Measurements from ENCODE around the gene GDA. TPM values are rescaled to one million over a fixed set of nuclear protein-coding genes. Genes with fewer than 3 reads are reported as not detected.

Gene GDA
- total RNA-seq, 1 experiment from 2014 or later: 3.6 TPM

GRCh38 chr9:72187121-72187695, 38.0 kb downstream of the GDA start:
- Histone ChIP-seq H3K9me3 (ENCODE audit: control insufficient read depth, low read depth, low read length) (peaks cover 8% of the 10 kb centered on the region), H3K56ac (ENCODE audit: insufficient read length, low read depth, low read length) (no peak overlapping the region), H2BK5ac (ENCODE audit: insufficient read length, low read length) (no peak overlapping the region), H4K5ac (ENCODE audit: insufficient read length, low read depth, low read length) (no peak overlapping the region), H3K9ac (ENCODE audit: extremely low read depth, insufficient read length, low read length) (no peak overlapping the region), H2AK5ac (ENCODE audit: insufficient read length, low read length) (no peak overlapping the region), H3K27me3 (ENCODE audit: insufficient read depth, low read length) (no peaks in the 10 kb centered on the region), H3K14ac (ENCODE audit: insufficient read depth, low read length) (no peak overlapping the region), H2AFZ (ENCODE audit: low read length) (no peak overlapping the region), H3K4me2 (ENCODE audit: insufficient read depth, insufficient read length, low read length) (no peak overlapping the region), H4K91ac (ENCODE audit: insufficient read length, low read depth, low read length) (no peak overlapping the region), H2BK15ac (ENCODE audit: low read depth, low read length) (no peak overlapping the region), H3K4me1 (ENCODE audit: insufficient read depth, low read length) (no peaks in the 10 kb centered on the region), H4K20me1 (ENCODE audit: control insufficient read depth, insufficient read depth, insufficient read length) (no peaks in the 10 kb centered on the region), H3K23me2 (ENCODE audit: insufficient read length, low read depth, low read length, poor library complexity, severe bottlenecking) (no peaks in the 10 kb centered on the region), H2BK20ac (ENCODE audit: low read depth, low read length, poor library complexity, severe bottlenecking) (no peak overlapping the region), H3K79me2 (ENCODE audit: insufficient read depth, low read length) (no peaks in the 10 kb centered on the region), H3K18ac (ENCODE audit: insufficient read length, low read depth, low read length) (no peak overlapping the region), H3K27ac (ENCODE audit: insufficient read length, low read depth, low read length) (no peak overlapping the region), H3K23ac (ENCODE audit: insufficient read length, low read depth, low read length) (no peak overlapping the region), H3K79me1 (ENCODE audit: insufficient read depth, low read depth, low read length, poor library complexity, severe bottlenecking) (no peaks in the 10 kb centered on the region), H3K4ac (ENCODE audit: low read depth, low read length) (no peak overlapping the region), H3T11ph (ENCODE audit: low read length) (no peak overlapping the region), H4K8ac (replicated peaks; ENCODE audit: insufficient read length, low read depth, low read length) (no peak overlapping the region), H2BK120ac (ENCODE audit: low read depth, low read length, poor library complexity, severe bottlenecking) (no peak overlapping the region), H2BK12ac (ENCODE audit: insufficient read length, low read depth, low read length) (no peak overlapping the region)
- Mint-ChIP-seq H3K4me1 (no peaks in the 10 kb centered on the region), H3K36me3 (ENCODE audit: insufficient read depth in 1 of 3, low read depth in 3 of 3) (peaks cover 0 to 14% (median 9%) of the 10 kb centered on the region in 3 experiments; a peak in 4 of 7 replicates), H3K27me3 (ENCODE audit: low read depth) (0 out of 2 replicates have a peak, but pooled peaks cover 2% of the 10 kb centered on the region), H3K9me3 (peaks cover 14 to 16% of the 10 kb centered on the region in 2 experiments), H3K4me3 (no peak overlapping the region), H3K27ac (no peak overlapping the region)
- DNase-seq: no peak
- no CpG with 5 or more reads among the region's 3 CpGs for WGBS (ENCODE audit: extremely low coverage, insufficient read length, low lambda C conversion rate)
- TF ChIP-seq, protein P1, sequence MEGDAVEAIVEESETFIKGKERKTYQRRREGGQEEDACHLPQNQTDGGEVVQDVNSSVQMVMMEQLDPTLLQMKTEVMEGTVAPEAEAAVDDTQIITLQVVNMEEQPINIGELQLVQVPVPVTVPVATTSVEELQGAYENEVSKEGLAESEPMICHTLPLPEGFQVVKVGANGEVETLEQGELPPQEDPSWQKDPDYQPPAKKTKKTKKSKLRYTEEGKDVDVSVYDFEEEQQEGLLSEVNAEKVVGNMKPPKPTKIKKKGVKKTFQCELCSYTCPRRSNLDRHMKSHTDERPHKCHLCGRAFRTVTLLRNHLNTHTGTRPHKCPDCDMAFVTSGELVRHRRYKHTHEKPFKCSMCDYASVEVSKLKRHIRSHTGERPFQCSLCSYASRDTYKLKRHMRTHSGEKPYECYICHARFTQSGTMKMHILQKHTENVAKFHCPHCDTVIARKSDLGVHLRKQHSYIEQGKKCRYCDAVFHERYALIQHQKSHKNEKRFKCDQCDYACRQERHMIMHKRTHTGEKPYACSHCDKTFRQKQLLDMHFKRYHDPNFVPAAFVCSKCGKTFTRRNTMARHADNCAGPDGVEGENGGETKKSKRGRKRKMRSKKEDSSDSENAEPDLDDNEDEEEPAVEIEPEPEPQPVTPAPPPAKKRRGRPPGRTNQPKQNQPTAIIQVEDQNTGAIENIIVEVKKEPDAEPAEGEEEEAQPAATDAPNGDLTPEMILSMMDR (conservative IDR thresholded peaks at IDR 0.05): no peak

Data from H9 (cell line).